ENCODE results near the gene CHPT1.
"Not testable (repeated sequence)": the region's sequence is repeated elsewhere in the genome, so short reads cannot be mapped to it uniquely, and the experiment has no call there.

The CHPT1 gene

GRCh38 chr12:101697197-101697929, at the start of gene CHPT1:
Gene CHPT1, plus strand, starts transcription at chr12:101697640. Its CDS starts 222 bp downstream, at chr12:101697862.
- DNase-seq, result no peak

GRCh38 chr12:101647711-101648110, 49.7 kb upstream of the CHPT1 start:
- no peak for DNase-seq

- DNase-seq, result no peak
Observed at GRCh38 chr12:101648195-101648594, 49.2 kb upstream of the CHPT1 start.

GRCh38 chr12:101650346-101651117, 46.9 kb upstream of the CHPT1 start:
- no peak for DNase-seq

GRCh38 chr12:101653030-101653429, 44.4 kb upstream of the CHPT1 start:
- DNase-seq, result no peak

GRCh38 chr12:101653503-101653902, 43.9 kb upstream of the CHPT1 start:
- no peak for DNase-seq

GRCh38 chr12:101654442-101654841, 43.0 kb upstream of the CHPT1 start:
- DNase-seq, result no peak

- no peak for DNase-seq
Observed at GRCh38 chr12:101655393-101655792, 42.0 kb upstream of the CHPT1 start.

GRCh38 chr12:101660662-101661061, 36.8 kb upstream of the CHPT1 start:
- DNase-seq, result not testable (repeated sequence)

GRCh38 chr12:101663298-101663697, 34.1 kb upstream of the CHPT1 start:
- no peak for DNase-seq

- no peak for DNase-seq
Observed at GRCh38 chr12:101664992-101665391, 32.4 kb upstream of the CHPT1 start.

- DNase-seq, result no peak
Observed at GRCh38 chr12:101666052-101666728, 31.2 kb upstream of the CHPT1 start.

- no peak for DNase-seq
Observed at GRCh38 chr12:101667591-101667990, 29.8 kb upstream of the CHPT1 start.

- DNase-seq, result no peak
Observed at GRCh38 chr12:101670007-101670671, 27.3 kb upstream of the CHPT1 start.

GRCh38 chr12:101671157-101671791, 26.2 kb upstream of the CHPT1 start:
- no peak for DNase-seq

GRCh38 chr12:101671833-101672232, 25.6 kb upstream of the CHPT1 start:
- no peak for DNase-seq

- DNase-seq, result no peak
Observed at GRCh38 chr12:101675555-101675954, 21.9 kb upstream of the CHPT1 start.

GRCh38 chr12:101676497-101676896, 20.9 kb upstream of the CHPT1 start:
- not testable (repeated sequence) for DNase-seq

GRCh38 chr12:101678081-101678480, 19.4 kb upstream of the CHPT1 start:
- DNase-seq, result no peak

GRCh38 chr12:101680240-101680639, 17.2 kb upstream of the CHPT1 start:
- no peak for DNase-seq

GRCh38 chr12:101680647-101681046, 16.8 kb upstream of the CHPT1 start:
- no peak for DNase-seq

GRCh38 chr12:101681627-101682026, 15.8 kb upstream of the CHPT1 start:
- not testable (repeated sequence) for DNase-seq

GRCh38 chr12:101685092-101685491, 12.3 kb upstream of the CHPT1 start:
- DNase-seq, result no peak

Measured in kidney glomerular epithelial cell (primary cell).